ENCODE data around the gene KLHL21.
A peak's percentile ranks its signal among the peaks of the same experiment; 100 is the strongest.

The KLHL21 gene

DNA sequence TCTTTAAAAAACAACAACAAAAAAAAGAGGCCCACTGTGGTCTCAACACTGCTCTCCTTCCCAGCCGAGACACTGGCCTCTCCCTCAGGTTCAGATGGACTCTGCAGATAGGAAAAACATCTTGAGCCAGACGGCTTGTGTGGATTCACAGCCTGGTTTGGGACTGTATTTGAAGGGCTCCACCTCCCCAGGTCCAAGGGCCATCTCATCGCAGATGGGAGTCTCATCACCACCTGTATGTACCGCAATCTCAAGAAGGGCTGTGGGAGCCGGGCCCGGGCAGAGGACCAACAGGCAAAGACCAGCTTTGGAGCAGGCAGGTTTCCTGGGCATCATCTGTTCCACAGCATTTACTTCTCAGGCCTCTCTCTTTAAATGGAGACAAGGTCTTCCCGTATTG lies 12.6 kb downstream of the KLHL21 start:
- no peak overlapping the region for H2AFZ ChIP-seq (ENCODE audit: low read depth, low read length)
- H3K36me3 ChIP-seq (ENCODE audit: insufficient read depth, low read length), result peaks cover 41% of the 10 kb centered on the region
- no peak overlapping the region for H3K4me3 ChIP-seq (ENCODE audit: low read length)
- H3K27me3 ChIP-seq (ENCODE audit: insufficient read depth, low read length), result no peaks in the 10 kb centered on the region
- no peaks in the 10 kb centered on the region for H3K4me1 ChIP-seq (ENCODE audit: insufficient read depth, low read length)
- no peaks in the 10 kb centered on the region for H3K9me3 ChIP-seq (ENCODE audit: low read length)

DNA sequence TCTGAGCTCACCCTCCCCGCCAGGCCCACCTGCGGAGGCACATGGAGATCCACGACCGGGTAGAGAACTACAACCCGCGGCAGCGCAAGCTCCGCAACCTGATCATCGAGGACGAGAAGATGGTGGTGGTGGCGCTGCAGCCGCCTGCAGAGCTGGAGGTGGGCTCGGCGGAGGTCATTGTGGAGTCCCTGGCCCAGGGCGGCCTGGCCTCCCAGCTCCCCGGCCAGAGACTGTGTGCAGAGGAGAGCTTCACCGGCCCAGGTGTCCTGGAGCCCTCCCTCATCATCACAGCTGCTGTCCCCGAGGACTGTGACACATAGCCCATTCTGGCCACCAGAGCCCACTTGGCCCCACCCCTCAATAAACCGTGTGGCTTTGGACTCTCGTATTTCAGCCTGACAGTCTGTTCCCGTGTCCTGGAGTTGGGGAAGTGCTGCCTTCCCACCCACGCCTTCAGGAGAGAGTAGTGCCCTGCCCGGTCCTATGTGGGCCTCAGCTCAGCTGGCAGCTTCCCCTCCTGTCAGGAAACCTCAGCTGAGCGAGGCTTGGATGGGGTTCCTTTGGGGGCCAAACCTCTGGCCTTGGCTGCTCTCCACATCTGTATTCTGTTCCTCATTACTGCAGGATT lies 13.7 kb downstream of the KLHL21 start:
- Histone ChIP-seq H3K36me3 (ENCODE audit: insufficient read depth, low read length) (peaks cover 37% of the 10 kb centered on the region), H3K4me3 (ENCODE audit: low read length) (no peak overlapping the region), H3K27me3 (ENCODE audit: insufficient read depth, low read length) (no peaks in the 10 kb centered on the region), H3K9me3 (ENCODE audit: low read length) (no peaks in the 10 kb centered on the region), H3K4me1 (ENCODE audit: insufficient read depth, low read length) (no peaks in the 10 kb centered on the region), H2AFZ (ENCODE audit: low read depth, low read length) (no peak overlapping the region)

DNA sequence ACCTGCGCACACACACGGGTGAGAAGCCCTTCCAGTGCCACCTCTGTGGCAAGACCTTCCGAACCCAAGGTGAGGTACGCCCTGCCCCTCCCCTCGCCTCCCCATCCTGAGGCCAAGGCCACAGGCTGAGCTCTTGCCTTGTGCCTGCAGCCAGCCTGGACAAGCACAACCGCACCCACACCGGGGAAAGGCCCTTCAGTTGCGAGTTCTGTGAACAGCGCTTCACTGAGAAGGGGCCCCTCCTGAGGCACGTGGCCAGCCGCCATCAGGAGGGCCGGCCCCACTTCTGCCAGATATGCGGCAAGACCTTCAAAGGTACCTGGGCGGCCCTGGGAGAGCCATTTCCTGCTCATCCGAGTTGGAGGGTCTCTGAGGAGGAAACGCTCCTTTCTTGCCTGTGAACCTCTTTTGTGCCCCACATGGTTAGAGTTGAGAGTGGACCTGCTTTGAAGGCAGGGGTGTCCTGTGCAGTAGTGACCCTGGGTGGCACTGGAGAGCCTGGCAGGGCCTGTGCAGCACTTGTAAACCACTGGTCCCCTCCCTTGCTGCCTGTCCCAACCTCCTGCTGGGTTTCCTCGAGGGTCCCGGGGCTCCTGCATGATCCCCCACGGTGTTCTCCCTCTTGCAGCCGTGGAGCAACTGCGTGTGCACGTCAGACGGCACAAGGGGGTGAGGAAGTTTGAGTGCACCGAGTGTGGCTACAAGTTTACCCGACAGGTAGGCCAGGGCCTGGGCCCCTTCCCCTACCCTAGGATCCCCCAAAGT lies 14.4 kb downstream of the KLHL21 start:
- H3K9me3 ChIP-seq (ENCODE audit: low read length), result no peaks in the 10 kb centered on the region
- no peaks in the 10 kb centered on the region for H3K27me3 ChIP-seq (ENCODE audit: insufficient read depth, low read length)
- no peaks in the 10 kb centered on the region for H3K4me1 ChIP-seq (ENCODE audit: insufficient read depth, low read length)
- no peak overlapping the region for H3K4me3 ChIP-seq (ENCODE audit: low read length)
- no peak overlapping the region for H2AFZ ChIP-seq (ENCODE audit: low read depth, low read length)
- H3K36me3 ChIP-seq (ENCODE audit: insufficient read depth, low read length), result peaks cover 31% of the 10 kb centered on the region

DNA sequence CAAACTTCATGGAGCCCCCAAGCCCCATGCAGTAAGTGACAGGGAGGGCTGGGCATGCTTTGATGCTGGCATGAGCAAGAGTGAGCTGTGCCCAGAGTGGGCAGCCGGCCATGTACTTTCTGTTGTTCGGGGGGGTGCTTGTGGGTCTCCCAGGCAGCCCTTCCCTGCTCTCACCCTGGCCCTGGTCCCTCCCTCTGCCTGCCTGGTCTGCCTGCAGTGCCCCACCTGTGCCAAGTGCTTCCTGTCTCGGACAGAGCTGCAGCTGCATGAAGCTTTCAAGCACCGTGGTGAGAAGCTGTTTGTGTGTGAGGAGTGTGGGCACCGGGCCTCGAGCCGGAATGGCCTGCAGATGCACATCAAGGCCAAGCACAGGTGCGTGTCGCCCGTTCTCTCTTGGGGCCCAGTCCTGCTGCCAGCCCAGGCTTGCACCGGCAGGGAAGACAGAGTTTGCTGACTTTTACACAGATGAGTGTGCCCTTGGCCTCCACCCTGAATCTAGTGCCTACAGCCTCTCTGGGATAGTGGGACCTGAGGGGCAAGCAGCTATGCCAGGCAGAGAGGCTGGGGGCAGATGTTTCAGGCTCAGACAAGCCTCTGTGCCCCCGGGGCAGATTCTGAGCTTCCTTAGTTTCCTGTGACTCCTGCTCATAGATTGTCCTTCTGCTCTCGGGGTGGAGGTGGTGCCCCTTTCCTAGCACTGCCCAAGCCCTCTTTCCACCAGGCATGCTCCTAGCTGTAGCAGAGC lies 15.2 kb downstream of the KLHL21 start:
- H3K4me3 ChIP-seq (ENCODE audit: low read length), result no peak overlapping the region
- H3K9me3 ChIP-seq (ENCODE audit: low read length), result no peaks in the 10 kb centered on the region
- peaks cover 24% of the 10 kb centered on the region for H3K36me3 ChIP-seq (ENCODE audit: insufficient read depth, low read length)
- no peak overlapping the region for H2AFZ ChIP-seq (ENCODE audit: low read depth, low read length)
- H3K27me3 ChIP-seq (ENCODE audit: insufficient read depth, low read length), result no peaks in the 10 kb centered on the region
- no peaks in the 10 kb centered on the region for H3K4me1 ChIP-seq (ENCODE audit: insufficient read depth, low read length)

DNA sequence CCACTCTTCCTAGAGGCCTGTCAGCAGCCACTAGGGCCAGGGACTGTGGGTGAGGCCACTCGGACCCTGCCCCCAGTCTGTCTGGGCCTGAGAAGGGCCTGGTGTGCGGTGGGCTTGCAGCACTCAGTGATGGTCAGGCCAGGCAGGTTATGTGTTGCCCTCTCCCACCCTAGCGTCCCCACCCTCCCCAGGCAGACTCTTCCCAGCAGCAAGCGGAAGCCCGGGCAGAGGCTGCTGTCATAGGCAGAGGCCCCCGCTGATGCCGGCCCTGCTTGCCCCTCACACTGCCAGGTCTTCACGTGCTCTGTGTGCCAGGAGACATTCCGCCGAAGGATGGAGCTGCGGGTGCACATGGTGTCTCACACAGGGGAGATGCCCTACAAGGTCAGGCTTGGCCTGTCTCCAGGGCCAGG lies 16.3 kb downstream of the KLHL21 start:
- Histone ChIP-seq H3K9me3 (ENCODE audit: low read length) (no peaks in the 10 kb centered on the region), H3K36me3 (ENCODE audit: insufficient read depth, low read length) (peaks cover 24% of the 10 kb centered on the region), H3K27me3 (ENCODE audit: insufficient read depth, low read length) (no peaks in the 10 kb centered on the region), H2AFZ (ENCODE audit: low read depth, low read length) (no peak overlapping the region), H3K4me3 (ENCODE audit: low read length) (no peak overlapping the region), H3K4me1 (ENCODE audit: insufficient read depth, low read length) (no peaks in the 10 kb centered on the region)

DNA sequence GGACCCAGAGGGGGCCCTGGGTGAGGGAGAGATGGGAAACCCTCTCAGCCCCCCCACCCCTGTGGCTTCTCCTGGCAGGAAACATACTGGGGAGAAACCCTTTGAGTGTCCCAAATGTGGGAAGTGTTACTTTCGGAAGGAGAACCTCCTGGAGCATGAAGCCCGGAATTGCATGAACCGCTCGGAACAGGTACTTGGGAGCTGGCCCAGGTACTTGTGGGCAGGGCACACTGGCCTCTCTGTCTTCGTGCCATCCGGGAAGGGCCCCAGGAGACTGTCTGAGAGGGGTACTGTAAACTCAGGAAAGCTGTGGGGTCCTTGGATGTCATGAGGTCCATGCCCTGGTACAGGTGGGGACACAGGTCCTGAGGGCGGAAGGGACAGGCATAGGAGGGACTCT lies 16.8 kb downstream of the KLHL21 start:
- no peaks in the 10 kb centered on the region for H3K9me3 ChIP-seq (ENCODE audit: low read length)
- H3K36me3 ChIP-seq (ENCODE audit: insufficient read depth, low read length), result peaks cover 24% of the 10 kb centered on the region
- H2AFZ ChIP-seq (ENCODE audit: low read depth, low read length), result no peak overlapping the region

DNA sequence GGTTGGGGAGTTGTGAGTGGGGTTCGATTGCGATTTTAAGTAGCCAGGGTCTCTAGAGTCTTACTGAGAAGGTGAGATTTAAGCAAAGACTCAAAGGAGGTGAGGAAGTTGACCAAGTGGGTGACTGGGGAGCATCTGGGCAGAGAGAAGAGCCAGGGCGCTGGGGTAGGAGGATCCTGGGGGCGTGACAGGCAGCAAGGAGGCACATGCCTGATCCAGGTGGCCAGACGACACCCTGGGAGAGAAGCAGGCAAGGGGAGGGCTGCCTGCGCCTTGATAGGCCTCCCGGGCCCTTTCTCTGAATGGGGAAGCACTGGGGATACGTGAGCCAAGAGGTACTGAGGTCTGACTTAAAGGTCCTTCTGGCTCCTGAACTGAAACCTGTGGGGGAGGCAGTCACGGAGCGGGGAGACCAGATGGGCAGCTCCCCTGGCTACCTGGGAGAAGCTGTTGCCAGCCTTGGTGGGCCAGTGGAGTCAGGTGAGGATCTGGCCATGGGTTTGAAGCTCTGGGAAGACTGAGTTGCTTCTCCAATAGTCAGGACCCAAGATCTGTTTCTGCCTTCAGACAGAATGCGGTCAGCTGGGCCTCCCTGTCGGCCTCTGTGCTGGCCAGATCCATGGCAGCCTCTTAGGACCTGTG lies 17.5 kb downstream of the KLHL21 start:
- Histone ChIP-seq H3K4me3 (ENCODE audit: low read length) (no peak overlapping the region), H3K36me3 (ENCODE audit: insufficient read depth, low read length) (peaks cover 24% of the 10 kb centered on the region), H3K4me1 (ENCODE audit: insufficient read depth, low read length) (peaks cover 11% of the 10 kb centered on the region), H3K9me3 (ENCODE audit: low read length) (no peaks in the 10 kb centered on the region), H2AFZ (ENCODE audit: low read depth, low read length) (no peak overlapping the region), H3K27me3 (ENCODE audit: insufficient read depth, low read length) (no peaks in the 10 kb centered on the region)

More for the DNA sequence above, 16.8 kb downstream of the KLHL21 start:
- Histone ChIP-seq H3K27me3 (ENCODE audit: insufficient read depth, low read length) (no peaks in the 10 kb centered on the region), H3K4me1 (ENCODE audit: insufficient read depth, low read length) (peaks cover 5% of the 10 kb centered on the region), H3K4me3 (ENCODE audit: low read length) (no peak overlapping the region)

DNA sequence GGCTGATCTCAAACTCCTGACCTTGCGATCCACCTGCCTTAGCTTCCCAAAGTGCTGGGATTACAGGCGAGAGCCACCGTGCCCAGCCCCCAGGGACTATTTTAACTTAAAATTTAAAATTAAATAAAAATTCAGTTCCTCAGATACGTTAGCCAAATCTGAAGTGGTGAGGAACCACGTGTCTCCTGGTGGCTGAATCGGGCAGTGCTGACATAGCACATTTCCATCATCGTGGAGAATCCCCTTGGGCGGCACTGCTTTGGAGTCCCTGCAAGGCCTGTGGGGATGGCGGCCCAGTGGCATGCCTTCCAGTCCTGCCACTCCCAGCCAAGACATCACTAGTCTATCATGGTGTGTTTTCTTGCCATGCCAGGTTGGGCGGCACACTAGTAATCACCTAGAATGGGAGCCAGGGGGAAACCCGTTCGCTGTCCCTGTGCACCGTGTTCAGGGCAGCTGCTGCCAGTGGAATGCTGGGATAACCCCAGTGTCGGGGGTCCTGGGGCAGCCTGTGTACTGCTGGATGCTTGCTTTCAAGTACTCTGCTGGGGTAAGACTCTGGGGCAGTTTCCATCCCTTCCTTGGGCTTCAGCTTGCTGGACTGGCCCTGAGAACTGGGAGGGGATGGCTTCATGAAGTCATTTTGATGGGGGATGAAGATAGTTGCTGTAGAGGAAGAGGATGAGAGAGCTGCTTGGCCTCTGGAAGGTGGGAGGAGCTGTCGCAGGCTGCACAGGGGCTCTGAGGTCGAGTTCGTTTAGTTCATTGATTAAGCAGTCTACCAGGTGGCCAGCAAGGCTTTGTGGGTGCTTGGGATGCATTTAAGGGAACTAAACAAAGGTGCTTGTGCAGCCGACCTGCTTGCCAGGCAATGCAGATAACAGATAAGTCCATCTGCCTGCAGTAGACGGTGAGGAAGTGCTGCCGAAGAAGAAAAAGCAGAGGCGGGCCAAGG lies 18.3 kb downstream of the KLHL21 start:
- H2AFZ ChIP-seq (ENCODE audit: low read depth, low read length), result no peak overlapping the region

DNA sequence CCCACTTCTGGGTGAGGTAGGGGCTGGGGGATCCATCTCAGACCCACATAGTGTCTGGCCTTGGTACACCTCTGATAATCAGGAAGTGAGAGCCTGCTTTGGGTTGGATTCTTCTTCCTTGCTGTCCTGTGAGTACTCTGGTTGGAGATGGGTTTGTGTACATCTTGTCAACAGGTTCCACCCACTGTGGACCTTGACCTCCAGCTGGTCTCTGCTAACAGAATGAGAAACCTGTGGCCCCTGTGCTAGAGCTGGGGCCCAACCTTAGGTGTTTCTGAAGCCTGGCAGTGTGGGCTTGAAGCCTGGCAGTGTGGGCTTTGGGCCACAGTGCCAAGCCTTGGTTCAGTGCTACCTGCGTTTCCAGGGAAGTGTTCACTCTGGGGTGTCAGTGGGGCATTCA lies 20.3 kb downstream of the KLHL21 start:
- Histone ChIP-seq H3K27me3 (ENCODE audit: insufficient read depth, low read length) (no peaks in the 10 kb centered on the region), H3K4me1 (ENCODE audit: insufficient read depth, low read length) (peaks cover 30% of the 10 kb centered on the region), H3K9me3 (ENCODE audit: low read length) (no peaks in the 10 kb centered on the region), H3K36me3 (ENCODE audit: insufficient read depth, low read length) (peaks cover 4% of the 10 kb centered on the region), H3K4me3 (ENCODE audit: low read length) (no peak overlapping the region), H2AFZ (ENCODE audit: low read depth, low read length) (no peak overlapping the region)

More for the DNA sequence above, 18.3 kb downstream of the KLHL21 start:
- Histone ChIP-seq H3K4me1 (ENCODE audit: insufficient read depth, low read length) (peaks cover 12% of the 10 kb centered on the region), H3K36me3 (ENCODE audit: insufficient read depth, low read length) (peaks cover 19% of the 10 kb centered on the region), H3K27me3 (ENCODE audit: insufficient read depth, low read length) (no peaks in the 10 kb centered on the region), H3K4me3 (ENCODE audit: low read length) (no peak overlapping the region), H3K9me3 (ENCODE audit: low read length) (no peaks in the 10 kb centered on the region)

DNA sequence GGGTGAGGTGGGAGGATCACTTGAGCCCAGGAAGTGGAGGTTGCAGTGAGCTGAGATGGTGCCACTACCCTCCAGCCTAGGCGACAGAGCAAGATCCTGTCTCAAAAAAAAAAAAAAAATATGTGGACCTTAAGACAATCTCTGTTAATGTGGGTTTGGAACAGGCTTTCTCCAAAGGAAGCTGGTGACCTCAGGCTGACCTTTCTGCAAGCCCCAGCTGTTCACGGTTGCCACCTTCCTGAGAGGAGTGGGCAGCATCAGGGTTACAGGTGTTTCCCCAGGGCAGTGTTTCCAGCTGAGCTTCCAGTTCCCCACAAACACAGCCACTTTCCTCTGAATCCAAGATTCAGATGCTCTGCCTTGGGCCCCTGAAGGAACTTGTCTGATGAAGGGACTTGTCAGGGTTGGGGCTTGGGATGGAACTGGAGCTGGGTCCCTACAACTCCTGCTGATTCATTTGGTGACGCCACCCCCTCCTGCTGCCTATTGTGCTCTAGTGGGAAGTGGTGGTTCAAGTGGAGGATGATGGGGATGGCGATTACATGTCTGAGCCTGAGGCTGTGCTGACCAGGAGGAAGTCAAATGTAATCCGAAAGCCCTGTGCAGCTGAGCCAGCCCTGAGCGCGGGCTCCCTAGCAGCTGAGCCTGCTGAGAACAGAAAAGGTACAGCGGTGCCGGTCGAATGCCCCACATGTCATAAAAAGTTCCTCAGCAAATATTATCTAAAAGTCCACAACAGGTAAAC lies 20.9 kb downstream of the KLHL21 start:
- peaks cover 30% of the 10 kb centered on the region for H3K4me1 ChIP-seq (ENCODE audit: insufficient read depth, low read length)
- no peak overlapping the region for H3K4me3 ChIP-seq (ENCODE audit: low read length)
- no peaks in the 10 kb centered on the region for H3K27me3 ChIP-seq (ENCODE audit: insufficient read depth, low read length)
- H3K36me3 ChIP-seq (ENCODE audit: insufficient read depth, low read length), result peaks cover 4% of the 10 kb centered on the region
- no peak overlapping the region for H2AFZ ChIP-seq (ENCODE audit: low read depth, low read length)
- no peaks in the 10 kb centered on the region for H3K9me3 ChIP-seq (ENCODE audit: low read length)

DNA sequence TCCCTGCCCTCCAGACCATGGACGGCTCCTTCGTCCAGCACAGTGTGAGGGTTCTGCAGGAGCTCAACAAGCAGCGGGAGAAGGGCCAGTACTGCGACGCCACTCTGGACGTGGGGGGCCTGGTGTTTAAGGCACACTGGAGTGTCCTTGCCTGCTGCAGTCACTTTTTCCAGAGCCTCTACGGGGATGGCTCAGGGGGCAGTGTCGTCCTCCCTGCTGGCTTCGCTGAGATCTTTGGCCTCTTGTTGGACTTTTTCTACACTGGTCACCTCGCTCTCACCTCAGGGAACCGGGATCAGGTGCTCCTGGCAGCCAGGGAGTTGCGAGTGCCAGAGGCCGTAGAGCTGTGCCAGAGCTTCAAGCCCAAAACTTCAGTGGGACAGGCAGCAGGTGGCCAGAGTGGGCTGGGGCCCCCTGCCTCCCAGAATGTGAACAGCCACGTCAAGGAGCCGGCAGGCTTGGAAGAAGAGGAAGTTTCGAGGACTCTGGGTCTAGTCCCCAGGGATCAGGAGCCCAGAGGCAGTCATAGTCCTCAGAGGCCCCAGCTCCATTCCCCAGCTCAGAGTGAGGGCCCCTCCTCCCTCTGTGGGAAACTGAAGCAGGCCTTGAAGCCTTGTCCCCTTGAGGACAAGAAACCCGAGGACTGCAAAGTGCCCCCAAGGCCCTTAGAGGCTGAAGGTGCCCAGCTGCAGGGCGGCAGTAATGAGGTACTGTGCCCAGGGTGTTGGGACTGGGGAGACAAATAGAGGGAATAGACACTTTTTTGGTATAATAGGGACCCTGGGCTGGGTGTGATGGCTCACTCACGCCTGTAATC lies 21.9 kb downstream of the KLHL21 start:
- peaks cover 4% of the 10 kb centered on the region for H3K36me3 ChIP-seq (ENCODE audit: insufficient read depth, low read length)
- no peaks in the 10 kb centered on the region for H3K9me3 ChIP-seq (ENCODE audit: low read length)
- peak overlapping the region; percentile 60 for H3K4me3 ChIP-seq (ENCODE audit: low read length)
- no peaks in the 10 kb centered on the region for H3K27me3 ChIP-seq (ENCODE audit: insufficient read depth, low read length)
- H3K4me1 ChIP-seq (ENCODE audit: insufficient read depth, low read length), result peaks cover 30% of the 10 kb centered on the region
- H2AFZ ChIP-seq (ENCODE audit: low read depth, low read length), result no peak overlapping the region

Data from neuron (in vitro differentiated cells).